Stimulated activated CD8-positive, alpha-beta memory T cell treated with anti-CD3 and anti-CD28 coated beads, Interleukin-7, amount 100 ng/mL, for 4 hours (primary cell): ENCODE measurements around the gene FHIT.

Source experiments
- DNase-seq, 2 donors: peaks; one replicate each; pipeline ENCODE4 v3.0.0-alpha.2; 2020; ENCODE audit warnings: low read depth in 2 of 2

The FHIT gene

GRCh38 chr3:60403866-60404265 is 847.4 kb downstream of the FHIT start:
- no peak for DNase-seq

- no peak for DNase-seq
Observed at GRCh38 chr3:60402931-60403330, 848.3 kb downstream of the FHIT start.

- no peak for DNase-seq
Observed at GRCh38 chr3:60399861-60400845, 851.1 kb downstream of the FHIT start.

GRCh38 chr3:60399292-60399691 is 852.0 kb downstream of the FHIT start:
- DNase-seq = no peak

GRCh38 chr3:60395173-60395762 is 856.0 kb downstream of the FHIT start:
- DNase-seq = no peak

GRCh38 chr3:60393946-60394345 is 857.3 kb downstream of the FHIT start:
- no peak for DNase-seq

GRCh38 chr3:60392501-60392900 is 858.8 kb downstream of the FHIT start:
- DNase-seq = no peak

- DNase-seq = no peak
Observed at GRCh38 chr3:60391292-60391691, 860.0 kb downstream of the FHIT start.

GRCh38 chr3:60388731-60389130 is 862.5 kb downstream of the FHIT start:
- no peak for DNase-seq

- no peak for DNase-seq
Observed at GRCh38 chr3:60386306-60386705, 864.9 kb downstream of the FHIT start.

GRCh38 chr3:60384341-60384740 is 866.9 kb downstream of the FHIT start:
- DNase-seq = no peak

- DNase-seq = no peak
Observed at GRCh38 chr3:60383345-60383744, 867.9 kb downstream of the FHIT start.

- DNase-seq = no peak
Observed at GRCh38 chr3:60366486-60366885, 884.8 kb downstream of the FHIT start.

GRCh38 chr3:60365360-60365759 is 885.9 kb downstream of the FHIT start:
- DNase-seq = no peak

- DNase-seq = no peak
Observed at GRCh38 chr3:60364475-60364874, 886.8 kb downstream of the FHIT start.

- DNase-seq = no peak
Observed at GRCh38 chr3:60363817-60364216, 887.4 kb downstream of the FHIT start.

- no peak for DNase-seq
Observed at GRCh38 chr3:60355825-60356224, 895.4 kb downstream of the FHIT start.

GRCh38 chr3:60351481-60351880 is 899.8 kb downstream of the FHIT start:
- DNase-seq = no peak

- DNase-seq = no peak
Observed at GRCh38 chr3:60344340-60344739, 906.9 kb downstream of the FHIT start.

- no peak for DNase-seq
Observed at GRCh38 chr3:60343831-60344230, 907.4 kb downstream of the FHIT start.

GRCh38 chr3:60339304-60339703 is 911.9 kb downstream of the FHIT start:
- no peak for DNase-seq

GRCh38 chr3:60337421-60337820 is 913.8 kb downstream of the FHIT start:
- no peak for DNase-seq

GRCh38 chr3:60336061-60336460 is 915.2 kb downstream of the FHIT start:
- DNase-seq = no peak
